ENCODE data around the gene EXOC6B. TPM values are rescaled to one million over a fixed set of nuclear protein-coding genes. Genes with fewer than 3 reads are reported as not detected.
"Not testable (repeated sequence)": the region's sequence is repeated elsewhere in the genome, so short reads cannot be mapped to it uniquely, and the experiment has no call there.

The EXOC6B gene
- total RNA-seq, 3 donors from 2014 or later = 32.2 to 49.2 (median 37.0) TPM

GRCh38 chr2:72665448-72665847 is 160.4 kb downstream of the EXOC6B start:
- Histone ChIP-seq H3K36me3 (no peaks in the 10 kb centered on the region), H3K4me3 (no peak overlapping the region), H3K4me1 (no peaks in the 10 kb centered on the region), H3K27me3 (no peaks in the 10 kb centered on the region), H3K9me3 (peaks cover 21 to 23% of the 10 kb centered on the region in 2 donors), H3K27ac (no peak overlapping the region)
- no peak for TF ChIP-seq POLR2AphosphoS5 (IDR thresholded peaks at IDR 0.05)
- intact Hi-C loops (cut with DNase I; ENCODE audit: low total_unique reads) = no loop called here
- no peak for DNase-seq (ENCODE audit: low spot score in 2 of 2)

GRCh38 chr2:72661985-72662384 is 163.8 kb downstream of the EXOC6B start:
- H3K36me3 ChIP-seq = no peaks in the 10 kb centered on the region
- no peak for DNase-seq (ENCODE audit: low spot score in 2 of 2)
- H3K27ac ChIP-seq = no peak overlapping the region
- no peaks in the 10 kb centered on the region for H3K27me3 ChIP-seq
- no peak overlapping the region for H3K4me3 ChIP-seq
- intact Hi-C loops (cut with DNase I; ENCODE audit: low total_unique reads) = no loop called here
- H3K4me1 ChIP-seq = no peaks in the 10 kb centered on the region
- TF ChIP-seq POLR2A (IDR thresholded peaks at IDR 0.05) = no peak
- no peak for TF ChIP-seq POLR2AphosphoS5 (IDR thresholded peaks at IDR 0.05)
- no peak for TF ChIP-seq CTCF (IDR thresholded peaks at IDR 0.05)
- peaks cover 17 to 18% of the 10 kb centered on the region in 2 donors for H3K9me3 ChIP-seq

- Histone ChIP-seq H3K4me1 (no peaks in the 10 kb centered on the region), H3K9me3 (peaks cover 0 to 4% of the 10 kb centered on the region in 2 donors), H3K36me3 (no peaks in the 10 kb centered on the region), H3K27me3 (no peaks in the 10 kb centered on the region), H3K27ac (no peak overlapping the region), H3K4me3 (no peak overlapping the region)
- no peak for TF ChIP-seq CTCF (IDR thresholded peaks at IDR 0.05)
- TF ChIP-seq POLR2AphosphoS5 (IDR thresholded peaks at IDR 0.05) = no peak
- TF ChIP-seq POLR2A (IDR thresholded peaks at IDR 0.05) = no peak
- intact Hi-C loops (cut with DNase I; ENCODE audit: low total_unique reads) = no loop called here
- no peak for DNase-seq (ENCODE audit: low spot score in 2 of 2)
Measured at GRCh38 chr2:72649810-72650209, 176.0 kb downstream of the EXOC6B start.

- H3K36me3 ChIP-seq; H3K27me3 ChIP-seq; H3K4me3 ChIP-seq; H3K4me1 ChIP-seq; DNase-seq (ENCODE audit: low spot score in 2 of 2); intact Hi-C loops (cut with DNase I; ENCODE audit: low total_unique reads); H3K27ac ChIP-seq; H3K9me3 ChIP-seq: not testable (repeated sequence)
Measured at GRCh38 chr2:72641221-72641620, 184.6 kb downstream of the EXOC6B start.

- H3K27ac ChIP-seq = no peak overlapping the region
- intact Hi-C loops (cut with DNase I; ENCODE audit: low total_unique reads) = no loop called here
- no peak for DNase-seq (ENCODE audit: low spot score in 2 of 2)
- TF ChIP-seq POLR2AphosphoS5 (IDR thresholded peaks at IDR 0.05) (no peak), CTCF (IDR thresholded peaks at IDR 0.05) (no peak), POLR2A (IDR thresholded peaks at IDR 0.05) (no peak)
- H3K4me3 ChIP-seq = no peak overlapping the region
- no peaks in the 10 kb centered on the region for H3K27me3 ChIP-seq
- no peaks in the 10 kb centered on the region for H3K36me3 ChIP-seq
- H3K4me1 ChIP-seq = no peaks in the 10 kb centered on the region
- peaks cover 0 to 5% of the 10 kb centered on the region in 2 donors for H3K9me3 ChIP-seq
Measured at GRCh38 chr2:72638600-72639211, 187.1 kb downstream of the EXOC6B start.

GRCh38 chr2:72636210-72636609 is 189.6 kb downstream of the EXOC6B start:
- TF ChIP-seq POLR2AphosphoS5 (IDR thresholded peaks at IDR 0.05) (no peak), POLR2A (IDR thresholded peaks at IDR 0.05) (no peak), CTCF (IDR thresholded peaks at IDR 0.05) (no peak)
- DNase-seq (ENCODE audit: low spot score in 2 of 2) = no peak
- no peak overlapping the region for H3K27ac ChIP-seq
- no peaks in the 10 kb centered on the region for H3K9me3 ChIP-seq
- no peaks in the 10 kb centered on the region for H3K27me3 ChIP-seq
- H3K36me3 ChIP-seq = no peaks in the 10 kb centered on the region
- intact Hi-C loops (cut with DNase I; ENCODE audit: low total_unique reads) = no loop called here
- no peaks in the 10 kb centered on the region for H3K4me1 ChIP-seq
- H3K4me3 ChIP-seq = no peak overlapping the region
